Muscle of leg (tissue), 11 donors: ENCODE results near the gene RASA3. TPM values are rescaled to one million over a fixed set of nuclear protein-coding genes. Genes with fewer than 3 reads are reported as not detected.
A peak's percentile ranks its signal among the peaks of the same experiment; 100 is the strongest.
"Not testable (repeated sequence)": the region's sequence is repeated elsewhere in the genome, so short reads cannot be mapped to it uniquely, and the experiment has no call there.

ENCODE experiments used
- DNase-seq: peaks from one replicate; pipeline ENCODE4 v3.0.0; 2013
- H3K27ac ChIP-seq: one replicate; pipeline ENCODE4 v1.5.1; 2013; ENCODE audit warnings: mild to moderate bottlenecking, low read length, control low read depth
- H3K27me3 ChIP-seq: one replicate; pipeline ENCODE4 v1.6.1; 2013; ENCODE audit warnings: low read length; ENCODE audit not compliant: control insufficient read depth, insufficient read depth
- H3K36me3 ChIP-seq: one replicate; pipeline ENCODE4 v1.6.1; 2013; ENCODE audit warnings: low read length; ENCODE audit not compliant: control insufficient read depth, insufficient read depth
- H3K4me1 ChIP-seq: one replicate; pipeline ENCODE4 v1.6.1; 2013; ENCODE audit warnings: low read length; ENCODE audit not compliant: control insufficient read depth, insufficient read depth
- H3K4me3 ChIP-seq: one replicate; pipeline ENCODE4 v1.5.1; 2013; ENCODE audit warnings: low read length, control low read depth
- H3K9me3 ChIP-seq: replicated peaks from 2 replicates; pipeline ENCODE4 v1.6.1; 2013; ENCODE audit warnings: low read depth, low read length; ENCODE audit not compliant: control insufficient read depth
- WGBS: methylation state at CpG from one replicate; pipeline ENCODE4 v1.1.5; 2013; ENCODE audit warnings: missing lambda C conversion rate; ENCODE audit not compliant: insufficient coverage; 5-methylcytosine and 5-hydroxymethylcytosine counted together
- polyA plus RNA-seq, 8 donors: library from polyadenylated mRNA; unstranded; fragments of 120-200 nt; gene quantifications; one replicate each; pipeline versions ENCODE4 v1.2.1 to v1.2.3, GENCODE V29; 2013; ENCODE audit warnings: inconsistent platforms in 1 of 8, low replicate concordance in 1 of 8; ENCODE audit not compliant: insufficient read length in 8 of 8, insufficient read depth in 1 of 8
- total RNA-seq: library from RNA; stranded (reverse); fragments of 120-200 nt; gene quantifications from one replicate; pipeline ENCODE4 v1.2.4, GENCODE V29; 2013

Gene RASA3
- total and polyA plus RNA-seq, 9 donors = 15.9 to 27.2 (median 21.6) TPM

- Histone ChIP-seq H3K4me1 (peaks cover 21% of the 10 kb centered on the region), H3K9me3 (peaks cover 2% of the 10 kb centered on the region), H3K27me3 (peaks cover 6% of the 10 kb centered on the region), H3K4me3 (no peak overlapping the region), H3K36me3 (no peaks in the 10 kb centered on the region), H3K27ac (no peak overlapping the region)
- DNase-seq = no peak
- 92% methylated on average over 2 of the region's 5 CpGs for WGBS
These were observed 35.5 kb upstream of the RASA3 start for GRCh38 chr13:114167885-114168284.

GRCh38 chr13:114167426-114167825 lies 35.0 kb upstream of the RASA3 start:
- peaks cover 2% of the 10 kb centered on the region for H3K9me3 ChIP-seq
- H3K36me3 ChIP-seq = no peaks in the 10 kb centered on the region
- H3K27me3 ChIP-seq = peaks cover 6% of the 10 kb centered on the region
- DNase-seq = peak; percentile 69
- peaks cover 25% of the 10 kb centered on the region for H3K4me1 ChIP-seq
- WGBS = 56% methylated on average over 5 of the region's 5 CpGs
- no peak overlapping the region for H3K4me3 ChIP-seq
- H3K27ac ChIP-seq = peak overlapping the region; percentile 78

- H3K9me3 ChIP-seq = no peaks in the 10 kb centered on the region
- H3K36me3 ChIP-seq = no peaks in the 10 kb centered on the region
- 38% methylated on average over 20 of the region's 20 CpGs for WGBS
- H3K27me3 ChIP-seq = peaks cover 9% of the 10 kb centered on the region
- H3K4me3 ChIP-seq = no peak overlapping the region
- H3K4me1 ChIP-seq = peaks cover 34% of the 10 kb centered on the region
- peak; percentile 78 for DNase-seq
- peak overlapping the region; percentile 78 for H3K27ac ChIP-seq
These were observed 34.1 kb upstream of the RASA3 start for GRCh38 chr13:114166381-114167131.

GRCh38 chr13:114164681-114165429 lies 32.4 kb upstream of the RASA3 start:
- Histone ChIP-seq H3K27me3 (peaks cover 14% of the 10 kb centered on the region), H3K4me1 (peaks cover 36% of the 10 kb centered on the region), H3K4me3 (no peak overlapping the region), H3K36me3 (no peaks in the 10 kb centered on the region), H3K27ac (no peak overlapping the region), H3K9me3 (no peaks in the 10 kb centered on the region)
- no peak for DNase-seq
- 90% methylated on average over 17 of the region's 26 CpGs for WGBS

GRCh38 chr13:114164053-114164452 lies 31.6 kb upstream of the RASA3 start:
- DNase-seq = no peak
- H3K27me3 ChIP-seq = peaks cover 14% of the 10 kb centered on the region
- 66% methylated on average over 6 of the region's 14 CpGs for WGBS

GRCh38 chr13:114162533-114162922 lies 30.1 kb upstream of the RASA3 start:
- Histone ChIP-seq H3K9me3 (no peaks in the 10 kb centered on the region), H3K4me1 (peaks cover 36% of the 10 kb centered on the region), H3K27ac (no peak overlapping the region), H3K36me3 (no peaks in the 10 kb centered on the region), H3K4me3 (no peak overlapping the region), H3K27me3 (peaks cover 14% of the 10 kb centered on the region)
- no peak for DNase-seq
- 74% methylated on average over 15 of the region's 16 CpGs for WGBS

More at GRCh38 chr13:114164053-114164452, 31.6 kb upstream of the RASA3 start:
- no peak overlapping the region for H3K27ac ChIP-seq
- H3K36me3 ChIP-seq = no peaks in the 10 kb centered on the region
- H3K4me3 ChIP-seq = no peak overlapping the region
- no peaks in the 10 kb centered on the region for H3K9me3 ChIP-seq
- peaks cover 36% of the 10 kb centered on the region for H3K4me1 ChIP-seq

GRCh38 chr13:114161644-114162532 lies 29.5 kb upstream of the RASA3 start:
- Histone ChIP-seq H3K27me3 (peaks cover 14% of the 10 kb centered on the region), H3K4me3 (no peak overlapping the region), H3K4me1 (peaks cover 30% of the 10 kb centered on the region), H3K36me3 (no peaks in the 10 kb centered on the region), H3K27ac (no peak overlapping the region), H3K9me3 (no peaks in the 10 kb centered on the region)
- peak; percentile 64 for DNase-seq
- 37% methylated on average over 23 of the region's 32 CpGs for WGBS

- Histone ChIP-seq H3K9me3 (no peaks in the 10 kb centered on the region), H3K4me1 (peaks cover 22% of the 10 kb centered on the region), H3K36me3 (no peaks in the 10 kb centered on the region), H3K4me3 (no peak overlapping the region), H3K27me3 (peaks cover 14% of the 10 kb centered on the region), H3K27ac (no peak overlapping the region)
- WGBS = 90% methylated on average over 47 of the region's 47 CpGs
- no peak for DNase-seq
These were observed 28.7 kb upstream of the RASA3 start for GRCh38 chr13:114161028-114161556.

GRCh38 chr13:114158869-114159666 lies 26.6 kb upstream of the RASA3 start:
- H3K36me3 ChIP-seq, H3K27ac ChIP-seq, H3K9me3 ChIP-seq, H3K4me3 ChIP-seq, DNase-seq: not testable (repeated sequence)
- peaks cover 18% of the 10 kb centered on the region for H3K4me1 ChIP-seq
- 92% methylated on average over 2 of the region's 13 CpGs for WGBS
- H3K27me3 ChIP-seq = peaks cover 12% of the 10 kb centered on the region
